SH-SY5Y (cell line): ENCODE data around the gene RPAP2.

Experiments used
- GATA2 ChIP-seq: IDR thresholded peaks from 2 replicates; pipeline ENCODE4 v1.6.1; 2011; ENCODE audit warnings: mild to moderate bottlenecking, low read depth, low read length
- GATA3 ChIP-seq: IDR thresholded peaks from 2 replicates; pipeline ENCODE4 v1.6.1; 2011; ENCODE audit warnings: low read depth, mild to moderate bottlenecking, low read length, moderate library complexity

DNA sequence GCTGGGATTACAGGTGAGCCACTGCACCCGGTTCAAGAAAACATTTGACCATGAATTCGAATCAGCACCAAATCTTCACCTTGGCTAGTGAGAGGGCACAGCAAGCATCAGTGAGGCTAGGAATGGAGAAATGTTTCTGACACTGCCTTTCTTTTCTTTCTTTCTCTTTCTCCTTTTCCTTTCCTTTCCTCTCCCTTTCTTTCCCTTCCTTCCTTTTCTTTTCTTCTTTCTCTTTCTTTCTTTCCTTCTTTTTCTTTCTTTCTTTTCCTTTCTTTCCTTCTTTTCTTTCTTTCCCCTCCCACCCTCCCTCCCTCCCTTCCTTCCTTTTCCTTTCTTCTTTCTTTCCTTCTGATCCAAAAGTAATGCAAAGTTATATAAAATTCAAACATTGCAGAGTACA is 147.0 kb downstream of the RPAP2 start:
- TF ChIP-seq GATA3 (no peak), GATA2 (no peak)
